GM19035 (cell line): ENCODE data around the gene PAQR5.

Source experiments
- ATAC-seq: cut with Tn5 transposase; IDR thresholded peaks from one replicate; pipeline ENCODE4 v1.9.1; 2021; ENCODE audit not compliant: unreplicated experiment

The PAQR5 gene

DNA sequence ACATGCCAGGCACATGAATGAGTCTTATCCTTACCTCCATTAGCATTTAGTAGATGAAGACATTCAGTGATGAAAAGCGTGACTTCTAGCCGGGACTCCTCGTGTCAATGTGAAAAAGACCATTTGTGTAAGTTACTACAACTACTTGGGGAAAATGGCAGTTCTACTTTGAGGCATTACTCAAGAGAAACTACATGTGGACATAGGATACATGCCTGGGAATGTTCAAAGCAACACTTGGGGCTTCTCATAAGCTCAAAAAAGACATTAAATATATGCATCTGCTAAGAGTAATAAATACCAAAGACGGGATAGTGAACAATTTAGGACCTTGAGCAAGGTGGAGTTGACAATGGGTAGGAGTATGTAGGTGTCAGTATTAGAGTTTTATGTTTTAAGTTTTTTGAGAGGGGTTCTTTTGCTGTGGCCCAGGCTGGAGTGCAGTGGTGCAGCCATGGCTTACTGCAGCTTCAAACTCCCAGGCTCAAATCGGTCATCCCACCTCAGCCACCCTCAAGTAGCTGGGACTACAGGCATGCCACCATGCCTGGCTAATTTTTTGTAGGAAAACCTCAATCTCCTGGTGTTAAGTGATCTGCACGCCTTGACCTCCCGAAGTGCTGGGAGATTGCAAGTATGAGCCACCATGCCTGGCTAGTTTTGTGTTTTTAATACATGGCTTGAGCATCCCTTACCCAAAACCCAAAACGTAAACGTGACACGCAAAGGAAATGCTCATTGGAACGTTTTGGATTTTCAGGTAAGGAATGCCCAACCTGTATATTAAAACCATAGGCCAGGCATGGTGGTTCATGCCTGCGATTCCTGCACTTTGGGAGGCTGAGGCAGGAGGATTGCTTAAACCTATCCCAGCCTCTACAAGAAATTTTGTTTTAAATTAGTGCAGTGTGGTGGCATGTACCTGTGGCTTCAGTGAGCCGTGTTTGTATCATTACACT, 157.8 kb downstream of the PAQR5 start:
- no peak for ATAC-seq
